Neural crest cell (in vitro differentiated cells): Measurements from ENCODE around the gene TACC2. TPM values are rescaled to one million over a fixed set of nuclear protein-coding genes. Genes with fewer than 3 reads are reported as not detected.
"Not testable (repeated sequence)": the region's sequence is repeated elsewhere in the genome, so short reads cannot be mapped to it uniquely, and the experiment has no call there.

Experiments used
- DNase-seq: peaks from one replicate; pipeline ENCODE4 v3.0.0; 2021; ENCODE audit warnings: low read depth, mixed read lengths, low spot score
- H3K27ac Mint-ChIP-seq: one replicate; pipeline ENCODE4 v1.8.0; 2021; ENCODE audit warnings: mild to moderate bottlenecking, mixed read lengths; ENCODE audit not compliant: unreplicated experiment
- H3K27me3 Mint-ChIP-seq: 2 replicates; pipeline ENCODE4 v1.8.0; 2021; ENCODE audit warnings: low read depth, mild to moderate bottlenecking, mixed read lengths
- H3K36me3 Mint-ChIP-seq: 2 replicates; pipeline ENCODE4 v1.8.0; 2021; ENCODE audit warnings: low read depth, mild to moderate bottlenecking, mixed read lengths
- H3K4me1 Mint-ChIP-seq: 2 replicates; pipeline ENCODE4 v1.8.0; 2021; ENCODE audit warnings: mixed read lengths
- H3K4me3 Mint-ChIP-seq: one replicate; pipeline ENCODE4 v1.8.0; 2021; ENCODE audit warnings: mild to moderate bottlenecking, mixed read lengths
- H3K9me3 Mint-ChIP-seq: 2 replicates; pipeline ENCODE4 v1.8.0; 2021; ENCODE audit warnings: mixed read lengths
- CTCF ChIP-seq: fragments of 200-600 bp; sonication (generic); conservative IDR thresholded peaks from 2 replicates; pipeline ENCODE4 v1.5.0; 2021; ENCODE audit warnings: antibody characterized with exemption, mild to moderate bottlenecking
- total RNA-seq: library from RNA; stranded (reverse); gene quantifications from 2 replicates; pipeline ENCODE4 v1.2.1, GENCODE V29; 2021

The TACC2 gene
- total RNA-seq, 1 donor from 2014 or later, result 48.2 TPM

DNA sequence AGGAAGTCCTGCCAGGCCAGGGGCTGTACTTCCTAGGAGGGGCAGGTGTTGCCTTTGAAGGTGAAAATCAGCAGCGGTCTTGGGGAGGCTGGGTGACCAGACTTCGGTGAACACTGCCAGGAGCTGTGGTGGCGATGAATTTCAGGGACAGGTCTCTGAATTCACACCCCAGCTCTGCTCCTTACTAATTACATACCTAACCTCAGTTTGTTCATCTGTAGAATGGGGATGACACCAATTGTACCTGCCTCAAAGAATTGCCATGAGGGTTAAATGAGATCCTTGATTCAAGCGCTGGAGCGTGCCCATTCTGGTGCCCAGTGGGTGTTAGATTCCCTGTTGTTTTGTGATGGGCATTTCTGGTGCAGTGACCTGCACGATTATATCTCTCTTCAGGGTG is 102.8 kb downstream of the TACC2 start:
- H3K27ac Mint-ChIP-seq, result no peak overlapping the region
- TF ChIP-seq CTCF, result no peak
- H3K27me3 Mint-ChIP-seq, result no peaks in the 10 kb centered on the region
- H3K9me3 Mint-ChIP-seq, result no peaks in the 10 kb centered on the region
- H3K36me3 Mint-ChIP-seq, result no peaks in the 10 kb centered on the region
- H3K4me3 Mint-ChIP-seq, result no peak overlapping the region
- H3K4me1 Mint-ChIP-seq, result peaks cover 4% of the 10 kb centered on the region
- DNase-seq, result no peak

GRCh38 chr10:122093076-122093475 is 104.1 kb downstream of the TACC2 start:
- TF ChIP-seq CTCF, result no peak
- H3K27ac Mint-ChIP-seq, result no peak overlapping the region
- peaks cover 4% of the 10 kb centered on the region for H3K4me1 Mint-ChIP-seq
- no peak for DNase-seq
- H3K4me3 Mint-ChIP-seq, result no peak overlapping the region
- H3K9me3 Mint-ChIP-seq, result no peaks in the 10 kb centered on the region
- no peaks in the 10 kb centered on the region for H3K36me3 Mint-ChIP-seq
- H3K27me3 Mint-ChIP-seq, result no peaks in the 10 kb centered on the region

DNA sequence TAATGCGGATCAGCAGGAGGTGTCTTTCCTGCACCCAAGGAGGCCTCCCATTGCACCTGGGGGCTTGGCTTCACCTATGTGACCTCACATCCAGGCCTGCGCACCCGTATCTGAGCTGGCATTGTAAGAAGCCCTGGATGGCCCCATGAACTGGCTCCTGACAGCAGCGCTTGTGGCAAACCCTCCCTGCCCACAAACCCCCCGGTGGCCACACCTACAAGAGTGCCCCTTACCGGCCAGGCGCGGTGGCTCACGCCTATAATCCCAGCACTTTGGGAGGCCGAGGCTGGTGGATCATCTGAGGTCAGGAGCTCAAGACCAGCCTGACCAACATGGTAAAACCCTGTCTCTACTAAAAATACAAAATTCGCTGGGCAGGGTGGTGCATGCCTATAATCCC is 107.2 kb downstream of the TACC2 start:
- H3K36me3 Mint-ChIP-seq, DNase-seq, H3K9me3 Mint-ChIP-seq: not testable (repeated sequence)

DNA sequence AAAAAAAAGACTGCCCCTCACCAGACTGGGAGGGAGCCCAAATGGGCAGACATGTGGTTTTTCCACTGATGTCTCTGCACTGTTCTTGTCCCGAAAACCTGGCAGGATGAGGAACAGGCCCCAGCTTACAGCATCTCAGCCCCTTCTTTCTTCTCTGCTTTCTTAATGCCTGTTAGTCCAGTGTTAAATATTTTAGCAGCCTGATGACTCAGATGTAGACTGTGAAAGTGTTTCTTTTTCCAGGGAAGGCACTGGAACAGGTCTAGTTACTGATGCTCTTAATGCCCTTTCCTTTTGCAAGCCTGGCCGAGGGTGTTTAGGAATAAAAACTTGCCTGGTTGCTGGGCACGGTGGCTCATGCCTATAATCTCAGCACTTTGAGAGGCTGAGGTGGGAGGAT is 107.7 kb downstream of the TACC2 start:
- H3K9me3 Mint-ChIP-seq, result no peaks in the 10 kb centered on the region
- no peak for DNase-seq

More for the DNA sequence above, 107.2 kb downstream of the TACC2 start:
- not testable (repeated sequence) for H3K27ac Mint-ChIP-seq, H3K4me1 Mint-ChIP-seq, H3K27me3 Mint-ChIP-seq, H3K4me3 Mint-ChIP-seq

DNA sequence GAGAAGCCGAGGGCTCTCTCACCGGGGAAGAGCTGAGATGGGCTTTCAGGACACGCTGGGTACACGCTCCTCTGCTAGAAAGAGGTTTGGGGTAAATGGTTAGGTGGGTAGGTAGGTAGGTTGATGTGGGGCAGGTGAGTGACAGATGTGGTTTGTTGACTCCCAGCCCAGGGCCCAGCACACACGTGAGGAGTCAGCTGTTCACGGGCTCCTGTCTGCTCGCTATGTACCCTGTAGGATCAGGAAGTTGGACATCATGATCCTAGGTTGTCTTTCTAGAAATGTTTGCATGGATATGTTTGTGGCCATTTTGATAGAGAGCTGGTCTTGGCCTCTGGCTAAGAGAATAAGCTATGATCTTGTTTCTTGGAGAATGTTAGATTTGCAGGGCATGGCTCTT is 109.0 kb downstream of the TACC2 start:
- no peak overlapping the region for H3K4me3 Mint-ChIP-seq
- H3K36me3 Mint-ChIP-seq, result no peaks in the 10 kb centered on the region
- no peaks in the 10 kb centered on the region for H3K27me3 Mint-ChIP-seq
- TF ChIP-seq CTCF, result no peak
- H3K9me3 Mint-ChIP-seq, result no peaks in the 10 kb centered on the region
- DNase-seq, result no peak
- H3K27ac Mint-ChIP-seq, result no peak overlapping the region
- peaks cover 4% of the 10 kb centered on the region for H3K4me1 Mint-ChIP-seq

More for the DNA sequence above, 107.7 kb downstream of the TACC2 start:
- no peak overlapping the region for H3K4me3 Mint-ChIP-seq
- no peaks in the 10 kb centered on the region for H3K27me3 Mint-ChIP-seq
- TF ChIP-seq CTCF, result no peak
- no peaks in the 10 kb centered on the region for H3K36me3 Mint-ChIP-seq
- peaks cover 4% of the 10 kb centered on the region for H3K4me1 Mint-ChIP-seq
- no peak overlapping the region for H3K27ac Mint-ChIP-seq

- DNase-seq, result no peak
- H3K36me3 Mint-ChIP-seq, result no peaks in the 10 kb centered on the region
- TF ChIP-seq CTCF, result no peak
- H3K4me1 Mint-ChIP-seq, result no peaks in the 10 kb centered on the region
- no peak overlapping the region for H3K4me3 Mint-ChIP-seq
- H3K27ac Mint-ChIP-seq, result no peak overlapping the region
- no peaks in the 10 kb centered on the region for H3K27me3 Mint-ChIP-seq
- H3K9me3 Mint-ChIP-seq, result no peaks in the 10 kb centered on the region
Measured at GRCh38 chr10:122098924-122099323, 110.0 kb downstream of the TACC2 start.
